ENCODE data around the gene PPP1R10.

GRCh38 chr6:30657454-30657853 is 40.4 kb upstream of the PPP1R10 start:
- no peak for TF ChIP-seq GATA2 (IDR thresholded peaks at IDR 0.05; ENCODE audit: low read depth, low read length)
- TF ChIP-seq GATA3 (IDR thresholded peaks at IDR 0.05; ENCODE audit: low read depth, low read length): no peak

Measured in SH-SY5Y (cell line).